Globus pallidus (tissue), 1 donor: ENCODE results near the gene DDX39B.

Source experiments
- DNase-seq: peaks from one replicate; pipeline ENCODE4 v3.0.0-alpha.2; 2015; ENCODE audit warnings: low spot score

Gene DDX39B

GRCh38 chr6:31547727-31548543, 6.1 kb upstream of the DDX39B start:
- DNase-seq = no peak

GRCh38 chr6:31546958-31547726, 5.3 kb upstream of the DDX39B start, which contains the start of gene NFKBIL1:
Gene NFKBIL1, plus strand, starts transcription at chr6:31547608. Its CDS starts 87 bp downstream, at chr6:31547695.
- DNase-seq = peak; percentile 97

- DNase-seq = peak; percentile 92
Observed at GRCh38 chr6:31546339-31546957, 4.6 kb upstream of the DDX39B start, which contains the start of gene ATP6V1G2. Gene ATP6V1G2, minus strand, starts transcription at chr6:31546608. Its CDS starts 49 bp downstream, at chr6:31546559.

- DNase-seq = no peak
Observed at GRCh38 chr6:31545291-31545690, 3.5 kb upstream of the DDX39B start.

- DNase-seq = no peak
Observed at GRCh38 chr6:31544676-31545075, 2.9 kb upstream of the DDX39B start.

- DNase-seq = no peak
Observed at GRCh38 chr6:31543639-31544038, 1.8 kb upstream of the DDX39B start.

- DNase-seq = no peak
Observed at GRCh38 chr6:31541059-31541657, 645 bp downstream of the DDX39B start.

- DNase-seq = no peak
Observed at GRCh38 chr6:31540640-31541039, 1.2 kb downstream of the DDX39B start.

GRCh38 chr6:31538805-31539400, 2.9 kb downstream of the DDX39B start:
- no peak for DNase-seq

- DNase-seq = no peak
Observed at GRCh38 chr6:31535538-31536324, 6.1 kb downstream of the DDX39B start.

GRCh38 chr6:31534521-31535040, 7.2 kb downstream of the DDX39B start:
- DNase-seq = no peak

- no peak for DNase-seq
Observed at GRCh38 chr6:31534011-31534410, 7.8 kb downstream of the DDX39B start.

GRCh38 chr6:31533455-31533841, 8.4 kb downstream of the DDX39B start:
- DNase-seq = no peak

GRCh38 chr6:31532644-31533454, 9.0 kb downstream of the DDX39B start:
- DNase-seq = no peak

- DNase-seq = no peak
Observed at GRCh38 chr6:31531771-31532643, 9.8 kb downstream of the DDX39B start.

- DNase-seq = no peak
Observed at GRCh38 chr6:31531162-31531561, 10.6 kb downstream of the DDX39B start.

- no peak for DNase-seq
Observed at GRCh38 chr6:31530659-31531058, 11.1 kb downstream of the DDX39B start.

GRCh38 chr6:31529329-31530150, 12.3 kb downstream of the DDX39B start:
- no peak for DNase-seq
